ENCODE results near the gene AREL1.

The AREL1 gene

GRCh38 chr14:74634481-74634880, 78.4 kb downstream of the AREL1 start:
- ATAC-seq (replicated peaks) (no peak), DNase-seq (no peak)
- H3K4me1 Mint-ChIP-seq (ENCODE audit: low read depth in 2 of 2) = peaks cover 4 to 5% of the 10 kb centered on the region in 2 donors
- no peaks in the 10 kb centered on the region for H3K9me3 Mint-ChIP-seq
- H3K4me3 Mint-ChIP-seq = no peak overlapping the region
- no peak overlapping the region for H3K27ac Mint-ChIP-seq
- no peaks in the 10 kb centered on the region for H3K27me3 Mint-ChIP-seq
- no peaks in the 10 kb centered on the region for H3K36me3 Mint-ChIP-seq (ENCODE audit: insufficient read depth)

DNA sequence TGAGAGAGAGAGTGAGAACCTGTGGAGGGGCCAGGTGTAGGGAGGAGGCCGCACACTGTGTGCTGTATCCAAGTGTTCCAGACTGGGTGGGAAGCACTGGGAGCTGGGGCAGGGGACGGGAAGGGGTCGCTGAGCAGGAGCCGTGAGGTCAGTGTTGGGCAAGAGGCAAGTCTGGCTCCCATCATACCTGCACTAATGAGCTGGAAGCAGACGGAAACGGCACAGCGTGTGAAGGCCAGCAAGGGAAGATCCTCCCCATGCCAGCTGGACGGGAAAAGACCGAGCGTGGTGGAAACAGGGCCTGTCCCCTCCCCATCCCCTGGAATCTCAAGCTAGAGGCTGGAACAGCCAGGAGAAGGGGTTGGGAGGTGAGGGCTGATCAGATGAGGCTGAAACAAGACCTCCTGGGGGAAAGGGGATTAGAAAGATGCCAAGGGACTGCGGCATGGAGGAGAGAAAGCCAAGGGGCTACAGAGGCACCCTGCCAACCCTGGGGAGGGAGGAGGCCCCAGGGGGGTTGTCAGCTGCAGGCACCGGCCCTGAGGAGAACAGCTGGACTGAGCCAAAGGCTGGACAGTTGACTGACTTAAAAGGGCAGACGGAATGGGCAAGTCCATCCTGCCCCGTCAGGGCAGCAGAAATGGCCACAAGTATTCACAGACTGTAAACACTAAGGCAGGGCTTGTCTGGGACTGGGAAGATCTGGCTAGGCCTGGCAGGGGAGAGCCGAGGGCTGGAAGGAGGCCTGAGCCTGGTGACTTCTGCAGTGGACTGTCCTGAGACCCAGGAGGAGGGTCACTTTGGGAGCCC, 81.8 kb downstream of the AREL1 start:
- H3K27ac Mint-ChIP-seq = peak overlapping the region in 1 of 2 donors; percentile 44
- no peak for DNase-seq
- H3K27me3 Mint-ChIP-seq = no peaks in the 10 kb centered on the region
- H3K9me3 Mint-ChIP-seq = no peaks in the 10 kb centered on the region
- H3K36me3 Mint-ChIP-seq (ENCODE audit: insufficient read depth) = no peaks in the 10 kb centered on the region
- no peak overlapping the region for H3K4me3 Mint-ChIP-seq
- no peak for ATAC-seq (replicated peaks)
- peaks cover 4 to 13% of the 10 kb centered on the region in 2 donors for H3K4me1 Mint-ChIP-seq (ENCODE audit: low read depth in 2 of 2)

GRCh38 chr14:74628418-74628817, 84.5 kb downstream of the AREL1 start:
- DNase-seq (no peak), ATAC-seq (replicated peaks) (no peak)
- H3K4me3 Mint-ChIP-seq = no peak overlapping the region
- no peaks in the 10 kb centered on the region for H3K36me3 Mint-ChIP-seq (ENCODE audit: insufficient read depth)
- peaks cover 10 to 21% of the 10 kb centered on the region in 2 donors for H3K4me1 Mint-ChIP-seq (ENCODE audit: low read depth in 2 of 2)
- H3K27me3 Mint-ChIP-seq = no peaks in the 10 kb centered on the region
- H3K9me3 Mint-ChIP-seq = no peaks in the 10 kb centered on the region
- H3K27ac Mint-ChIP-seq = no peak overlapping the region

- H3K4me3 Mint-ChIP-seq = peak overlapping the region; percentile 29 to 44
- no peaks in the 10 kb centered on the region for H3K36me3 Mint-ChIP-seq (ENCODE audit: insufficient read depth)
- ATAC-seq (replicated peaks) (no peak), DNase-seq (no peak)
- H3K27me3 Mint-ChIP-seq = no peaks in the 10 kb centered on the region
- no peak overlapping the region for H3K27ac Mint-ChIP-seq
- H3K9me3 Mint-ChIP-seq = no peaks in the 10 kb centered on the region
- peaks cover 10 to 21% of the 10 kb centered on the region in 2 donors for H3K4me1 Mint-ChIP-seq (ENCODE audit: low read depth in 2 of 2)
These were observed 85.8 kb downstream of the AREL1 start for GRCh38 chr14:74627076-74627475.

DNA sequence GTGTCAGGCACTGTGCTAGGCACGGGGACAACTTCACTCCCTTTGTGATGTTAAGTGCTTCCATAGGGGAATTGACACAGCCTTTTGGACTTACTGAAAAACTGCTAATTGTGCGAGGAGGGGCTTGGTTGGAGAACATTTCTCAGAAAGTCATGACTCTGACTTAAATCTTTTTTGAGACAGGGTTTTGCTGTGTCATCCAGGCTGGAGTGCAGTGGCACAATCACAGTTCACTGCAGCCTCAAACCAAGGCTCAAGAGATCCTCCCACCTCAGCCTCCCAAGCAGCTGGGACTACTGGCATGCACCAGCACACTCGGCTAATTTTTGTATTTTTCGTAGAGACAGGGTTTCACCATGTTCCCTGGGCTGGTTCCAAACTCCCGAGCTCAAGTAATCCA, 90.6 kb downstream of the AREL1 start:
- Mint-ChIP-seq H3K4me1 (ENCODE audit: low read depth in 2 of 2) (peaks cover 55 to 60% of the 10 kb centered on the region in 2 donors), H3K27ac (no peak overlapping the region), H3K9me3 (no peaks in the 10 kb centered on the region), H3K27me3 (no peaks in the 10 kb centered on the region), H3K36me3 (ENCODE audit: insufficient read depth) (peaks cover 20% of the 10 kb centered on the region), H3K4me3 (no peak overlapping the region)
- no peak for ATAC-seq (replicated peaks)
- no peak for DNase-seq

DNA sequence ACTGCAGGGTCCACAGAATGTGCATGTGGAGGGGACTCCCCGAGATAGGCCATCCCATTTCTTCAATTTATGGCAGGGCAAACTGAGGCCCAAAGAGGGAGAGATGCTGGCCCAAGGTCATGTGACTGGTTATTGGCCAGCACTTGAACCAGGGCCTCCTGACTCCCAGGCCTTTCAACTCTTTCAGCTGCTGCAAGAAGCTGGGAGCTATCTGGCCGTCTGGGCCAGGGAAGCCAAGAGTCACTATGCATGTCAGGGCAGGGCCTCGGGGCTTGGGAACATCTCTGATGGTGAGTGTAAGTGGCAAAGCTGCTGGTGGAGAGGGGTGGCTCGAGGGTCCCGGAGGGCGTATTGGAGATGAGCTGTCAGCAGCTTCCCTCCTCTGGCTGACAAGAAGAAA, 91.3 kb downstream of the AREL1 start:
- ATAC-seq (replicated peaks) (no peak), DNase-seq (no peak)
- peaks cover 20% of the 10 kb centered on the region for H3K36me3 Mint-ChIP-seq (ENCODE audit: insufficient read depth)
- H3K27me3 Mint-ChIP-seq = no peaks in the 10 kb centered on the region
- H3K4me1 Mint-ChIP-seq (ENCODE audit: low read depth in 2 of 2) = peaks cover 55 to 58% of the 10 kb centered on the region in 2 donors
- H3K27ac Mint-ChIP-seq = peak overlapping the region in 1 of 2 donors; percentile 97
- peak overlapping the region in 1 of 2 donors; percentile 77 for H3K4me3 Mint-ChIP-seq
- no peaks in the 10 kb centered on the region for H3K9me3 Mint-ChIP-seq

DNA sequence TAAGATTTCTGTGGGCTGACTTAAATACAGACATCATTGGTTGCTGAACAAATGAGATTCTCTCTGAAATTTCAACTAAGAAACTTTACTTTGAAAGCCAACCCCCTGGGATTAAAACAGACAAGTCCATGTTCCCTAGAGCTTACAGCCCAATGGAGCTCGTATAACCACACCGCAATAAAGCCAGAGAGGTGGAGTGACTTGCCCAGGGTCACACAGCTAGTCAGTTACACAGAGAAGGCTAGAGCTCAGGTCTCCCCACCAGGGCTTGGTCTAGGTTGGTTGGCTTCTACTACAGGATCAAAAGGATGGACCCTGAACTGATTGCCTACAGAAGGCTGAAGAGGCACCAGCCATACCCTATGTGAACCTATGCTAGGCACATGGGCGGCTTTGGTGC, 92.0 kb downstream of the AREL1 start:
- ATAC-seq (replicated peaks) (no peak), DNase-seq (no peak)
- Mint-ChIP-seq H3K4me1 (ENCODE audit: low read depth in 2 of 2) (peaks cover 61 to 64% of the 10 kb centered on the region in 2 donors), H3K36me3 (ENCODE audit: insufficient read depth) (peaks cover 20% of the 10 kb centered on the region), H3K27me3 (no peaks in the 10 kb centered on the region), H3K9me3 (no peaks in the 10 kb centered on the region), H3K27ac (peak overlapping the region; percentile 76 to 97), H3K4me3 (peak overlapping the region; percentile 77 to 84)

- Mint-ChIP-seq H3K27ac (peak overlapping the region; percentile 76 to 97), H3K4me3 (peak overlapping the region; percentile 77 to 84), H3K36me3 (ENCODE audit: insufficient read depth) (peaks cover 21% of the 10 kb centered on the region), H3K9me3 (no peaks in the 10 kb centered on the region), H3K27me3 (no peaks in the 10 kb centered on the region), H3K4me1 (ENCODE audit: low read depth in 2 of 2) (peaks cover 65 to 68% of the 10 kb centered on the region in 2 donors)
- DNase-seq (peak in 2 of 3 experiments; percentile 23 to 40), ATAC-seq (replicated peaks) (peak; percentile 21)
These were observed 92.4 kb downstream of the AREL1 start for GRCh38 chr14:74620497-74620921.

- no peak for DNase-seq
- ATAC-seq (replicated peaks) = no peak
- Mint-ChIP-seq H3K27me3 (no peaks in the 10 kb centered on the region), H3K9me3 (no peaks in the 10 kb centered on the region), H3K4me3 (peak overlapping the region; percentile 77 to 84), H3K27ac (peak overlapping the region; percentile 76 to 97), H3K4me1 (ENCODE audit: low read depth in 2 of 2) (peaks cover 70 to 75% of the 10 kb centered on the region in 2 donors), H3K36me3 (ENCODE audit: insufficient read depth) (peaks cover 23% of the 10 kb centered on the region)
These were observed 93.2 kb downstream of the AREL1 start for GRCh38 chr14:74619672-74620131.

DNA sequence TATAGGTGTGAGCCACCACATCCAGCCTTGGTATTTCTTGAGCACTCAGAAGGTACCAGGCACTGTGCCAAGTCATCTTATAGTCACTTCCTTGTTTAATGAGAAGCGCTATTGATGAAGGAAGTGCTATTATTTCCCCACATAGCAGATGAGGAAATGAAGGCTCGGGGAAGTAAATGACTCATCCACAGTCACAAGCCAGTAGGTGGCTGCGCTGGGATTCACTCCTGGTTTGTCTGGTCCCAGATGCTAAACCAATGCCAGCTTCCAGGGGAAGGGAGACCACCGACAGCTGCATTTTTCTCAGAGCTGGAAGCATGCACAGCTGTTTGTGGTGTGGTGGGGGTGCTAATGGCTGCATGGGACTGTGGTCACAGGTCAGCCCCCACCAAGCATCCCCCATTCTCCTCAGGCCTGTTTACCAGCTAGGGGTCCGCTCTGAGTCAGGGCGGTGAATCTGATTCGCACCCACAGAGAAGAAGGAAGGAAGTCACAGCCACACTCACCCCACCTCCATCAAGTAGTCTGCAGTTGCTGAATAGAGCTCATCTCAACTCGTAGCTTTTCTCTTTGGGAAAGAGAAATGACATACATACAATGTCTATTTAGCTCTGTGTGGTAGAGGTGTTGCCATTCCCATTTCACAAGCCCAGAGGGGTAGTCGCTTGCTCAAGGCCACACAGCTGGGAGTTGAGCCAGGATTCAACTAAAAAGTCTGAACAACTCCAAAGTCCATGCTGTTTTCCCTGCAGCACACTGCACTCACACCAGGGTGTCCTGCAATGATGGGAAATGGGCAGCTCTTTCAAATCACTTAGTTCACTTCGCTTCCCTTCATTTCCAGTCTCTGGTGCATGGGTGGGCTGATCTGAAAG, 94.6 kb downstream of the AREL1 start:
- DNase-seq (peak; percentile 79 to 85 (median 81)), ATAC-seq (replicated peaks) (peak; percentile 88)
- Mint-ChIP-seq H3K9me3 (no peaks in the 10 kb centered on the region), H3K27ac (peak overlapping the region; percentile 88 to 97), H3K27me3 (no peaks in the 10 kb centered on the region), H3K4me1 (ENCODE audit: low read depth in 2 of 2) (peaks cover 75 to 79% of the 10 kb centered on the region in 2 donors), H3K4me3 (peak overlapping the region; percentile 77 to 84), H3K36me3 (ENCODE audit: insufficient read depth) (peaks cover 24% of the 10 kb centered on the region)

GRCh38 chr14:74616996-74617700, 95.7 kb downstream of the AREL1 start:
- Mint-ChIP-seq H3K36me3 (ENCODE audit: insufficient read depth) (peaks cover 25% of the 10 kb centered on the region), H3K4me1 (ENCODE audit: low read depth in 2 of 2) (peaks cover 77 to 79% of the 10 kb centered on the region in 2 donors), H3K27ac (peak overlapping the region in 1 of 2 donors; percentile 88), H3K27me3 (no peaks in the 10 kb centered on the region), H3K9me3 (no peaks in the 10 kb centered on the region), H3K4me3 (peak overlapping the region; percentile 77 to 84)
- ATAC-seq (replicated peaks) (no peak), DNase-seq (peak in 1 of 3 experiments; percentile 22)

GRCh38 chr14:74616507-74616906, 96.4 kb downstream of the AREL1 start:
- DNase-seq (no peak), ATAC-seq (replicated peaks) (no peak)
- Mint-ChIP-seq H3K4me1 (ENCODE audit: low read depth in 2 of 2) (peaks cover 73% of the 10 kb centered on the region in 2 donors), H3K27ac (no peak overlapping the region), H3K4me3 (no peak overlapping the region), H3K36me3 (ENCODE audit: insufficient read depth) (peaks cover 25% of the 10 kb centered on the region), H3K27me3 (no peaks in the 10 kb centered on the region), H3K9me3 (no peaks in the 10 kb centered on the region)

DNA sequence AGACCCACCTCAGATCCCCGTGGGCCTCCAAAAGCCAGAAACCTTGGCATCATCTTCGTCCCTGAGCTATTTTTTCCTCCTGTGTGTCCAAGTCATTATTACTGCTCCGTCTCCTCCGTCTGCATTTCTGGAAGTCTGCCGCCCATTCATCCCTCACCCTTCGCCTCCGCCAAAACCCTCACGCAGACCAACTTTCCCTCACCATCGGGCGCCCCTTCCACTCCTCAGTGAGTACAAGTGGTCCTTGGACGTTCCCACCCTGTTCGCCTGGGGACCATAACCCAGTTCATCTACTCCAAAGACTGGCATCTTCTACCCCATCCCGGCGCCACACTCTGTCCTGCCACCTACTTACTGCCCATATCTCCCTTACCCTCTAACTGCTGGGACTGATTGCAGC, 97.1 kb downstream of the AREL1 start:
- no peak for DNase-seq
- ATAC-seq (replicated peaks) = no peak
- Mint-ChIP-seq H3K9me3 (no peaks in the 10 kb centered on the region), H3K4me3 (no peak overlapping the region), H3K27ac (no peak overlapping the region), H3K36me3 (ENCODE audit: insufficient read depth) (peaks cover 25% of the 10 kb centered on the region), H3K27me3 (no peaks in the 10 kb centered on the region), H3K4me1 (ENCODE audit: low read depth in 2 of 2) (peaks cover 65 to 66% of the 10 kb centered on the region in 2 donors)

Measured in effector memory CD8-positive, alpha-beta T cell (primary cell).